ENCODE data around the gene SERPINA5.
A peak's percentile ranks its signal among the peaks of the same experiment; 100 is the strongest.

SERPINA5 gene

DNA sequence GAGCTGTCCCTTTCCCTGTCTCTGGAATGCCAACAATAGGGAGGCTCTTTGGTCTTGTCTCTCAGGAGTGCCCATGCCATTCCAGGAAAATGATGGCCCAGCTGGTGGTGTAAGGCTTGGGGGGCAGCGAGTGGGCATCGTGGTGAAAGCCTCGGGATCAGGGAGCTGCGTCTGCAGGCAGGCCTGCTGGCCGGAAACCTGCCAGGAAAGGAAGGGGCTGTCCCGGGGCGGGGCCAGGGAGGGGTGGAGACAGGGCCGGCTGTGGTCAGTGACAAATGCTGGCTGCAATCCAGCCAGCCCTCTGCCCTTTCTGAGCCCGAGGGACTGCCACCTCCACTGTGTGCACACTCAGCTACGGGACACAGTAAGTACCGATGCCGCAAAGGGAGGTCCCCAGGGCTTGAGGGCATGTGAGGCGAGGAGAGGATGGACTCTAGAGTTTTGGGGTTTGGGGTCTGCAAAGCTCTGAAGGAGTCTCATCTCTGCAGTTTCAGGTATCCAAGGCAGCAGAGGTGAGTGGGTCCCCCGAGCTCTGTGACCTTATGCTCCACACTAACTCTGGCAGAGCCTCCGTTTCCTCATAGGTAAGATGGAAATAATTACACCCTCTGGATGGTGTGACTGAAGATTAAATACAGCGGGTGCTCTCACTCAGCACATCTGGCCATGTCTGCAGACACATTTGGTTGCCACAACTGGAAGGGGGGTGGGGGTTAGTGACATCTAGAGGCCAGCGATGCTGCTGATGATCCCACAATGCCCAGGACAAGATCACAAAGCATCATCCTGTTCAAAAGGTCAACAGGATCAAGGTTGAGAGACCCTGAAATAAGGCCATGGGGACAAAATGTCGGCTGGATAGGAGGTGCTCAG, at the start of gene SERPINA5:
Gene SERPINA5, plus strand, starts transcription at position 300 of the 873 bp plus-strand sequence. CDS start 5,937 bp downstream, outside the sequence.
- no peak for DNase-seq (ENCODE audit: low read depth, low spot score)

GRCh38 chr14:94532447-94532846, 48.8 kb upstream of the SERPINA5 start:
- no peak for DNase-seq (ENCODE audit: low read depth, low spot score)

DNA sequence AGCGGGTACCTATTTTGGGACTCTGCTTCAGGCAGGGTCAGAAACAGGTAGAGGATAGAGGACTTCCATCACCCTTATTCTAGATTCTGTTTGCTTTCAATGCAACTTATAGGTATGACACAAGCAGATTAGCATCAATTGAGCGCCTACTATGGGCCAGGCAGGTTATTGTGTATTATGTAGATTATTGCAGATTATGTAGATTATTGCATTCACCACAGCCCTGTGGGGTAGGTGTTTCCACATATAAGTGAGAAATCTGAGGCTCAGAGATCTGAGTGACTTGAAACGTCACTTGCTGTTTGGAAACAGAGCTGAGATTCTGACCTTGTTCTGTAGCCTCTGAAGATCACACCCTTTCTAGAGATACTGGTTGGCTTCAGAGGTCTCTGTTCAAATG, 45.7 kb upstream of the SERPINA5 start:
- DNase-seq (ENCODE audit: low read depth, low spot score), result no peak

- no peak for DNase-seq (ENCODE audit: low read depth, low spot score)
Measured at GRCh38 chr14:94536836-94537235, 44.4 kb upstream of the SERPINA5 start.

- no peak for DNase-seq (ENCODE audit: low read depth, low spot score)
Measured at GRCh38 chr14:94538070-94538740, 43.0 kb upstream of the SERPINA5 start.

GRCh38 chr14:94539181-94539580, 42.0 kb upstream of the SERPINA5 start:
- no peak for DNase-seq (ENCODE audit: low read depth, low spot score)

DNA sequence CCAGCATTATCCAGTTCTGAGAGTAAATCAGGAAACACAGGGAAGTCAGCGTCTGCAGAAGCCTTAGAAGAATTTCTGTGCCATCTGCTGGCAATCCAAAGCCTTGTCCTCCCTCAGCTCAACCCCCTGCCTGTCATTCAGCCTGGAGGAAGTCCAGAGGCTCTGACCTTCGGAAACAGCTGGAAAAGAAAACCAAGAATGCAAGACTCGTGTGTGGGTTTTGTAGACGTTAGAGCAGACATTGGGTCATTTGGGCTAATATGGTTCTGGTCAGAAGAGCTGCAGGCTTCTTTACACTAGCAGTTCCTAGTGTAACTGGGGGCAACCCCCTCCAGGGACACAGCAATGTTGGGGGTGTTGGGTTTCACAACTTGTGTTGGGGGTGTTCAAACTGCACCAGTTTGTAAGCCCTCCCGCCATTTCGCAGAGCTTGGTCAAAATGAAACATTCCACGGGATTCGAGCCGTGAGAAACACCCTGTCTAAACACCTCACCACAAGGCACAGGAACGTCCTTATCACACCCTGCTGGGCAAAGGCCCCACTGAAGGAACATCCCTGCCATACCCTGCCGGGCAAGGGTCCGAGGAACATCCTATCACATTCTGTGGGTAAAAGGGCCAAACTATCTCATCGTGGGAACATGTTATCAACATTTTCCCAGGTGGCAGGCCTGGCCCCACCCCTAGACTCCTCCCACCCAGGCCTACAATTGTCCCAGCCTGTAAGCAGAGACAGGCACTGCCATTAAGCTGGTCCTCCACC, 41.0 kb upstream of the SERPINA5 start:
- peak; percentile 44 for DNase-seq (ENCODE audit: low read depth, low spot score)

DNA sequence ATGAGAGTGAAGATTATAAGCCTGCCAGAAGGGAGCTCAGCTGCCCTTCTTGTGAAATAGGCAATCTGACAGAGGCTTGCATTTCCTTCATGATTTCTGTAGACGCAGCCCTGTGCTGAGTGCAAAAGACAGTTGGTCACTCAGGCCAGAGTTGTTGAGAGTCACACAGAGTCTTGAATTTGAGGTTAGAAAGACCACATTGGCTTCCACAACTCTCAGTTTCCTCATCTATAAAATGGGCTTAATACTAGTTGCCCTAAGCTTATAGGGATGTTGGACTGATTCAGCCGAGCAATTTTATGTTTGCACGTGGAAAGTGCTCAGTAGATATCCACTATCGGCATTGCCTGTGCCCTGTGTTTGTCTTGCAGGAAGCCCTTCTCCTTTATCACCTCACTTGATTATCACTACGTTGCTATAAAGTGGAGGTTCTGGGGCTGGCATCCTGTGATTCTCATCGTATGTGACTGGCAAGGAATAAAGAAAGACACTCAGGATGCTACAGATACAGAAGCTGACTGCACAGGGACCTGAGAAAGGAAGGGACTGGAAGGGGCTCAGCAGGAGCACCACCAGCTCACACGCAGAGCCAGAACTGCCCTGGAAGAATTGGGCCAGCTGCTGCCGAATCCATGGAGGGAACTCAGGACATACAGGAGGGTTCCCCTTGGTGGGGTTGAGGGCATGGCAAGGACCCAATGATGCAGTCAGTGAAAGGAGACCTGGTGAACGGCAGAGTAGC, 39.8 kb upstream of the SERPINA5 start:
- DNase-seq (ENCODE audit: low read depth, low spot score), result no peak

GRCh38 chr14:94542111-94542810, 39.0 kb upstream of the SERPINA5 start:
- no peak for DNase-seq (ENCODE audit: low read depth, low spot score)

DNA sequence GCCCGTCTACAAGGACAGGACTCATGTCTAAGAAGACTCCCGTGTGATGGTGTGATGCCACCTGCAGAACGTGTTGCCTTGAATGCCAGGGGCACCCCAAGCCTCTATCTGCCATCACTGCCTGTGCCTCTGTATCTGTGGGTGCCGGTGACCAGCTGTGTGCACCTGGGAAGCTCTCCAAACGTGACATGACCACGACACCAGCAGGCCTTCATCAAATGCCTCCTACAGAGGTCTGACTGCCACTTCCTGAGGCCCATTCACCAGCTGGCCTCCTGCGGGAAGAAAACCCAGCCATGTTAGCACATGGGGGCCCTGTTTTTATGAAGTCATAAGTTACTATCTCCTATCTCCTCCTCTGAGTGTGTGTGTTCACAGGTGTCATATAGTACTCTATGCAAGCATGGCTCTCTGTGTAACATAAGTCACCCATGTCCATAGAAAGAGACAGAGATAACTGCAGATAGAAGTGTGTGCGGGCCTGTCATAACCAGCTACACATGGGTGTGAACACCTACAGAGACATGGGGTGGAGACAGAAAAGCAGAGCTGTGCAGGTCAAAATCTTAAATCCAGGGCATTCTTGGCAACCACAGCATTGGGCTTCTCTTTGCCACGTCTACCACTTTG, 38.3 kb upstream of the SERPINA5 start:
- DNase-seq (ENCODE audit: low read depth, low spot score), result no peak

- DNase-seq (ENCODE audit: low read depth, low spot score), result peak; percentile 30
Measured at GRCh38 chr14:94543449-94544124, 37.6 kb upstream of the SERPINA5 start.

DNA sequence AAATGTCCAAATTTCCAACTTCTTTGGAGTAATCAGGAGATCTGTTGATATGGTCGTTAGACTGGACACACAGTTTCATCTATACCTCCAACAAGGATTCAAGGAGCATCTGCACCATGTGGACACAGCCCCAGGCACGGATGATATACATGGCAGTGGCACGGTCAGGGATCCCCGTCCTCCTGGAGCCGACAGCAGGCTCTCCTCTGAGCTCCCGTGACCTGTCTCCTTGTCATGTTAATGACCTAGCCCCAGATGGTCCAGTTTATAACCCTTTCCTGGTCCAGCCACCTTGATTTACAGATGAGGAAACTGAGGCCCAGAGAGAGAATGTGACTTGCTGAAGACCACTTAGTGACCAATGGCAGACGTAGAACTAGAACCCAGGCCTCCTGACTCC, 36.5 kb upstream of the SERPINA5 start:
- no peak for DNase-seq (ENCODE audit: low read depth, low spot score)

GRCh38 chr14:94545131-94545841, 35.9 kb upstream of the SERPINA5 start:
- peak; percentile 62 for DNase-seq (ENCODE audit: low read depth, low spot score)

DNA sequence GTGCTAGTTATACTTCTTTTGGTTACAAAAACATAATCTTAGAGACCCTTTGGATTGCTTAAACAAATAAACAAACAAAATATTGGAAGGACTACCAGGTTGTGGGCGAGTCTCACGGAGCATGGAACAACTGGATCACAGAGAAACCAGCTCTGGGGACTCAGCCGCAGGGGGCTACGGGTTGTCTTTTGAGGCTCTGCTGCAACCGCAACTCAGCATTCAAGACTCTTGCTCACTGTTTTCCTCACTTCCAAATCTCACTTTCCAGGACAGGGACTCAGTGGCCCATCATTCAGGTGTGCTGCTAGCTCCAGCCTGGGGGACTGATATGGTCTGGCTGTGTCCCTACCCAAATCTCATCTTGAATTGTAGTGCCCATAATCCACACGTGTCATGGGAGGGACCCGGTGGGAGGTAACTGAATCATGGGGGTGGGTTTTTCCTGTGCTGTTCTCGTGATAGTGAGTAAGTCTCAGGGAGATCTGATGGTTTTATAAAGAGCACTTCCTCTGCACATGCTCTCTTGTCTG, 34.0 kb upstream of the SERPINA5 start:
- DNase-seq (ENCODE audit: low read depth, low spot score), result no peak

DNA sequence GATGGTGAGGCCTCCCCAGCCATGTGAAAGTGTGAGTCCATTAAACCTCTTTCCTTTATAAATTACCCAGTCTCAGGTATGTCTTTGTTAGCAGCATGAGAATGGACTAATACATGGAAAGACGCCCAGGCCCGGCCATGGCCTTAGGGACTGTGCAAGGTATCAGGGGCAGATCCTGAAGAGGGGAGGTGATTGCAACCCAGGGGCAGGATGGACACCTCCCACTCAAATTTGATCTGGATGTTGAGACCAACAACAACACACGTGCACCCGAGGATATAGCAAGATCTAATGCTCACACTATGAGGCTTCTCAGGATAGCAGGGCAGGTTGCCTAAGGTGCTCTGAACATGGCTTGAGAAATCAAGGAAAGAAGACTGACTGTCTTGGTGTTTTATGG, 33.5 kb upstream of the SERPINA5 start:
- no peak for DNase-seq (ENCODE audit: low read depth, low spot score)

- no peak for DNase-seq (ENCODE audit: low read depth, low spot score)
Measured at GRCh38 chr14:94548131-94548998, 32.9 kb upstream of the SERPINA5 start.

GRCh38 chr14:94548999-94549985, 31.9 kb upstream of the SERPINA5 start:
- peak; percentile 95 for DNase-seq (ENCODE audit: low read depth, low spot score)

All from ELF-1 (cell line).